ENCODE data around the gene MYO1B. TPM values are rescaled to one million over a fixed set of nuclear protein-coding genes. Genes with fewer than 3 reads are reported as not detected.

MYO1B gene
- polyA plus RNA-seq (2012; ENCODE audit: insufficient read length, low read depth): 18.7 TPM

DNA sequence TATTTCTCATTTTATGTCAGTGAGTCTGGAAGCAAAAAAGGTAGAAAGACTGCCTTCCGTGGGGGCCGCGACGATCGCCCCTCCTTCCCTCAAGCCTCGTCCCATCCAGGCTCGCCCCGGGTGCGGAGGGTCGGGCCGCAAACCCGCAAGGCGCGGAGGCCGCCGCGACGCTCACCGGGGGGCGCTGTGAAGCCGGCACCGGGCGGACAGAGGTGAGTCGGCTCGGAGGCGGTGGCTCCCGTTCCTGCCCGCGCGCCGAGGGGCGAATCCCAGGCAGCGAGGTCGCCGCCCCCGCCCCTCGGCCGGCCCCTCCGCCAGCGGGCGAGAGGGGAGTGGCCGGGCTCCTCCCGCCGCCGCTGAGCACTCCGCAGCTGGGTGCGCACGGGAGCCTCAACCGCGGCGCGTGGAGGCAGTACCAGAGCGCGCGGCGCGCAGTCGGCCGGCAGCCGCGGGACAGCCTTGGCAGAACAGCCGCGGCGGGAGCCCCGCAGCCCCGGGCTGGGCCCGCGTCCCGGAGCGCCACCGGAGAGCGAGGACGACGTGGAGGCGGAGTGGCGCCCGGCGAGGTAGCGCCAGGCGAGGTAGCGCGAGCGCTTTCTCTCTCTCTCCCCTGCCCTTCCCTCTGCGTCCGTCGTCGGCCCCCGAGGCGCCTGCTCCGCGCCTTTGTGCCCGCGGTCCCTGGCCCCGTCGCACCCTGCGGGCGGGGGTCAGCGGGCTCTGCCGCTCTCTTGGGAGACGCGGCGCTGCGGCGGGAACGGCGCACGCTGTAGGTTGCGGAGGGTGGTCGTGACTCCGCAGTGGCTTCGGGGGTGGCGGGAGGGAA, at the start of gene MYO1B:
Gene MYO1B (plus strand): TSS at position 359 of the 823 bp plus-strand sequence. CDS start 31,492 bp downstream, outside the sequence.
- TF ChIP-seq, protein P1, sequence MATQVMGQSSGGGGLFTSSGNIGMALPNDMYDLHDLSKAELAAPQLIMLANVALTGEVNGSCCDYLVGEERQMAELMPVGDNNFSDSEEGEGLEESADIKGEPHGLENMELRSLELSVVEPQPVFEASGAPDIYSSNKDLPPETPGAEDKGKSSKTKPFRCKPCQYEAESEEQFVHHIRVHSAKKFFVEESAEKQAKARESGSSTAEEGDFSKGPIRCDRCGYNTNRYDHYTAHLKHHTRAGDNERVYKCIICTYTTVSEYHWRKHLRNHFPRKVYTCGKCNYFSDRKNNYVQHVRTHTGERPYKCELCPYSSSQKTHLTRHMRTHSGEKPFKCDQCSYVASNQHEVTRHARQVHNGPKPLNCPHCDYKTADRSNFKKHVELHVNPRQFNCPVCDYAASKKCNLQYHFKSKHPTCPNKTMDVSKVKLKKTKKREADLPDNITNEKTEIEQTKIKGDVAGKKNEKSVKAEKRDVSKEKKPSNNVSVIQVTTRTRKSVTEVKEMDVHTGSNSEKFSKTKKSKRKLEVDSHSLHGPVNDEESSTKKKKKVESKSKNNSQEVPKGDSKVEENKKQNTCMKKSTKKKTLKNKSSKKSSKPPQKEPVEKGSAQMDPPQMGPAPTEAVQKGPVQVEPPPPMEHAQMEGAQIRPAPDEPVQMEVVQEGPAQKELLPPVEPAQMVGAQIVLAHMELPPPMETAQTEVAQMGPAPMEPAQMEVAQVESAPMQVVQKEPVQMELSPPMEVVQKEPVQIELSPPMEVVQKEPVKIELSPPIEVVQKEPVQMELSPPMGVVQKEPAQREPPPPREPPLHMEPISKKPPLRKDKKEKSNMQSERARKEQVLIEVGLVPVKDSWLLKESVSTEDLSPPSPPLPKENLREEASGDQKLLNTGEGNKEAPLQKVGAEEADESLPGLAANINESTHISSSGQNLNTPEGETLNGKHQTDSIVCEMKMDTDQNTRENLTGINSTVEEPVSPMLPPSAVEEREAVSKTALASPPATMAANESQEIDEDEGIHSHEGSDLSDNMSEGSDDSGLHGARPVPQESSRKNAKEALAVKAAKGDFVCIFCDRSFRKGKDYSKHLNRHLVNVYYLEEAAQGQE (IDR thresholded peaks at IDR 0.05; ENCODE audit: insufficient read depth in 1 of 2, low read depth in 2 of 2, low read length in 2 of 2): no peak
- peak; percentile 91 for TF ChIP-seq FOXP2 (optimal IDR thresholded peaks at IDR 0.05; ENCODE audit: borderline replicate concordance, extremely low read depth, extremely low read length, insufficient read depth)

- no peak for TF ChIP-seq POLR2AphosphoS5 (IDR thresholded peaks at IDR 0.05; ENCODE audit: low read depth, low read length)
- TF ChIP-seq, protein P1 (IDR thresholded peaks at IDR 0.05; ENCODE audit: insufficient read depth in 1 of 2, low read depth in 2 of 2, low read length in 2 of 2): no peak
- no peak for TF ChIP-seq FOXP2 (optimal IDR thresholded peaks at IDR 0.05; ENCODE audit: borderline replicate concordance, extremely low read depth, extremely low read length, insufficient read depth)
- TF ChIP-seq SIN3A (IDR thresholded peaks at IDR 0.05; ENCODE audit: borderline replicate concordance, insufficient read depth, low read length): no peak
- no peak for TF ChIP-seq TAF1 (IDR thresholded peaks at IDR 0.05; ENCODE audit: borderline replicate concordance, insufficient read depth, low read length)
Observed at GRCh38 chr2:191197096-191197495, 48.1 kb upstream of the MYO1B start.

GRCh38 chr2:191198271-191198670, 46.9 kb upstream of the MYO1B start:
- TF ChIP-seq TAF1 (IDR thresholded peaks at IDR 0.05; ENCODE audit: borderline replicate concordance, insufficient read depth, low read length) (no peak), POLR2AphosphoS5 (IDR thresholded peaks at IDR 0.05; ENCODE audit: low read depth, low read length) (no peak), FOXP2 (optimal IDR thresholded peaks at IDR 0.05; ENCODE audit: borderline replicate concordance, extremely low read depth, extremely low read length, insufficient read depth) (no peak), SIN3A (IDR thresholded peaks at IDR 0.05; ENCODE audit: borderline replicate concordance, insufficient read depth, low read length) (no peak)
- TF ChIP-seq, protein P1 (IDR thresholded peaks at IDR 0.05; ENCODE audit: insufficient read depth in 1 of 2, low read depth in 2 of 2, low read length in 2 of 2): no peak

GRCh38 chr2:191199929-191200512, 45.2 kb upstream of the MYO1B start:
- TF ChIP-seq FOXP2 (optimal IDR thresholded peaks at IDR 0.05; ENCODE audit: borderline replicate concordance, extremely low read depth, extremely low read length, insufficient read depth): no peak
- TF ChIP-seq POLR2AphosphoS5 (IDR thresholded peaks at IDR 0.05; ENCODE audit: low read depth, low read length): no peak
- no peak for TF ChIP-seq TAF1 (IDR thresholded peaks at IDR 0.05; ENCODE audit: borderline replicate concordance, insufficient read depth, low read length)
- TF ChIP-seq, protein P1 (IDR thresholded peaks at IDR 0.05; ENCODE audit: insufficient read depth in 1 of 2, low read depth in 2 of 2, low read length in 2 of 2): no peak
- TF ChIP-seq SIN3A (IDR thresholded peaks at IDR 0.05; ENCODE audit: borderline replicate concordance, insufficient read depth, low read length): no peak
